Calu3 (cell line): ENCODE results near the gene PNPLA5. TPM values are rescaled to one million over a fixed set of nuclear protein-coding genes. Genes with fewer than 3 reads are reported as not detected.

Experiments used
- BruUV-seq: library from RNA; stranded (reverse); fragments of 400-500 nt; replicated peaks from 2 replicates; lab custom pipeline; 2021; lab: Mats Ljungman, UMichigan
- CTCF ChIA-PET: fragments of 300-600 bp; sonication (Branson Sonifier 250); formaldehyde crosslinking; loops from one replicate; lab custom pipeline; 2022; ENCODE audit warnings: antibody characterized with exemption; lab: Charles Lee
- DNase-seq: peaks from one replicate; pipeline ENCODE4 v3.0.0; 2022
- H3K27ac Mint-ChIP-seq: one replicate; pipeline ENCODE4 v1.8.0; 2022; ENCODE audit warnings: mixed read lengths; ENCODE audit not compliant: unreplicated experiment
- H3K27me3 Mint-ChIP-seq: one replicate; pipeline ENCODE4 v1.8.0; 2022; ENCODE audit warnings: mixed read lengths; ENCODE audit not compliant: unreplicated experiment
- H3K36me3 Mint-ChIP-seq: one replicate; pipeline ENCODE4 v1.8.0; 2022; ENCODE audit warnings: mild to moderate bottlenecking, moderate library complexity, mixed read lengths; ENCODE audit not compliant: insufficient read depth, unreplicated experiment
- H3K4me1 Mint-ChIP-seq: one replicate; pipeline ENCODE4 v1.8.0; 2022; ENCODE audit warnings: mild to moderate bottlenecking, low read depth, mixed read lengths; ENCODE audit not compliant: unreplicated experiment
- H3K4me3 Mint-ChIP-seq: one replicate; pipeline ENCODE4 v1.8.0; 2022; ENCODE audit warnings: mild to moderate bottlenecking, low read depth, moderate library complexity, mixed read lengths; ENCODE audit not compliant: unreplicated experiment
- H3K9me3 Mint-ChIP-seq: one replicate; pipeline ENCODE4 v1.8.0; 2022; ENCODE audit warnings: low read depth, mixed read lengths; ENCODE audit not compliant: unreplicated experiment
- intact Hi-C: fragments of 100-400 bp; cut with micrococcal nuclease; formaldehyde crosslinking; loops from one replicate; pipeline ENCODE4 v1.10.0; 2022; ENCODE audit not compliant: unreplicated experiment
- total RNA-seq: library from RNA; stranded (reverse); gene quantifications from 2 replicates; pipeline ENCODE4 v1.2.3, GENCODE V29; 2022
- TF ChIP-seq, protein P1 (sequence below): fragments of 200-600 bp; IDR thresholded peaks from one replicate; pipeline ENCODE4 v1.8.0; 2022; ENCODE audit warnings: antibody characterized with exemption; ENCODE audit not compliant: unreplicated experiment

Gene PNPLA5
- total RNA-seq, 1 experiment from 2014 or later = not detected

DNA sequence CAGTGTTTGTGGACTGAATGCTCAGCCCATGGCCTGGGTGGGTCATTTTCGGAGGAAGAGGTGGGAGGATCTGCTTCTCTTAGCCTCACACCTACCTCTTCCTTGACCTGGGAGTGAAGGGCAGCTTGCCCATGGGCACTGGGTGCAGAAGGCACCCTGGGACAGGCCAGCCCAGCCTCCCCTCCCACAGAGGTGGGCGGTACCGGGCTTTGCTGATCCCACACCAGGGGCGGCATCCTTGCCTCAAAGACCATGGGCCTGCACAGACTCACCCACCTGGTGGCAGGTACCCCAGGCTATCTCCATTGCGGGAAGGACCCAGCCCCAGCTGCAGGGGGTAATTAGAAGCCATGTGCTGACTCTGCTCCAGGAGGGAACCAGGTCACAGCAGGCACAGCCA lies 1.5 kb upstream of the PNPLA5 start:
- H3K27ac Mint-ChIP-seq = no peak overlapping the region
- CTCF ChIA-PET = no interaction called here
- no peaks in the 10 kb centered on the region for H3K9me3 Mint-ChIP-seq
- no peaks in the 10 kb centered on the region for H3K4me1 Mint-ChIP-seq
- no peaks in the 10 kb centered on the region for H3K36me3 Mint-ChIP-seq
- TF ChIP-seq, protein P1, sequence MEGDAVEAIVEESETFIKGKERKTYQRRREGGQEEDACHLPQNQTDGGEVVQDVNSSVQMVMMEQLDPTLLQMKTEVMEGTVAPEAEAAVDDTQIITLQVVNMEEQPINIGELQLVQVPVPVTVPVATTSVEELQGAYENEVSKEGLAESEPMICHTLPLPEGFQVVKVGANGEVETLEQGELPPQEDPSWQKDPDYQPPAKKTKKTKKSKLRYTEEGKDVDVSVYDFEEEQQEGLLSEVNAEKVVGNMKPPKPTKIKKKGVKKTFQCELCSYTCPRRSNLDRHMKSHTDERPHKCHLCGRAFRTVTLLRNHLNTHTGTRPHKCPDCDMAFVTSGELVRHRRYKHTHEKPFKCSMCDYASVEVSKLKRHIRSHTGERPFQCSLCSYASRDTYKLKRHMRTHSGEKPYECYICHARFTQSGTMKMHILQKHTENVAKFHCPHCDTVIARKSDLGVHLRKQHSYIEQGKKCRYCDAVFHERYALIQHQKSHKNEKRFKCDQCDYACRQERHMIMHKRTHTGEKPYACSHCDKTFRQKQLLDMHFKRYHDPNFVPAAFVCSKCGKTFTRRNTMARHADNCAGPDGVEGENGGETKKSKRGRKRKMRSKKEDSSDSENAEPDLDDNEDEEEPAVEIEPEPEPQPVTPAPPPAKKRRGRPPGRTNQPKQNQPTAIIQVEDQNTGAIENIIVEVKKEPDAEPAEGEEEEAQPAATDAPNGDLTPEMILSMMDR = no peak
- no TSS peak for BruUV-seq
- H3K4me3 Mint-ChIP-seq = no peak overlapping the region
- no peak for DNase-seq
- H3K27me3 Mint-ChIP-seq = peaks cover 85% of the 10 kb centered on the region
- intact Hi-C loops = no loop called here

DNA sequence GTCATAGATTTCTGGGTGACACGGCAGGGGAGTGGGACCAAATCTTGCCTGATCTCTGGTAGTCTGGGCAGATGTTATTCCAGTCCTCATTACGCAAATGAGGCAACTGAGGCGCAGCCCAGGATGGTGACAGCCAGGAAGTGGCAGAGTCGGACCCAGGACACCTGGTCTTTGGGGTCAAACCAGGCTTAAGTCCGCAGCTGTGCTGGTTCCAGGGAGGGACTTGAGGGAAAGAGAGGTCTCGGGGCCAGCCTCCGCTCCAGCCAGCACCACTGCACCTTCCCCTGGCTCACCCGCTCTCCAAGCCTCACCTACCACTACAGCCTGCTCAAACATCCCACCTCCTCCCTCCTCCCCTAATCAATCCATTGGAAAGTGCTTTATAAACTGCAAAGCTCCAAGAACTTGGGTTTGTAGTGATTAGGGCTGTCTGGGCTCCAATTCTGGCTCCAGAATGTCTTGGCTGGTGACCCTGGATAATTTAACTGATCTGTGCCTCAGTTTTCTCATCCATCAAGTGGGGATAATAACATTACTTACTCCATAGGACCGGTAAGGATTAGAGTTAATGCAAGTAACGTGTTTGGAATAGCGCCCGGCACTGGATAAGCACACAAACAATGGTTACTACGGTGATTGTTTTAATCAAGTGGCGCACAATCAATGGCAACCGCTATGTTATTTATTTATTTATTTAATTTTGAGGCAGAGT lies 526 bp upstream of the PNPLA5 start:
- Mint-ChIP-seq H3K27ac (no peak overlapping the region), H3K36me3 (no peaks in the 10 kb centered on the region), H3K4me3 (no peak overlapping the region), H3K4me1 (no peaks in the 10 kb centered on the region), H3K27me3 (peaks cover 85% of the 10 kb centered on the region), H3K9me3 (no peaks in the 10 kb centered on the region)
- TF ChIP-seq, protein P1 = no peak
- CTCF ChIA-PET = no interaction called here
- BruUV-seq = no TSS peak
- no peak for DNase-seq
- intact Hi-C loops = no loop called here

DNA sequence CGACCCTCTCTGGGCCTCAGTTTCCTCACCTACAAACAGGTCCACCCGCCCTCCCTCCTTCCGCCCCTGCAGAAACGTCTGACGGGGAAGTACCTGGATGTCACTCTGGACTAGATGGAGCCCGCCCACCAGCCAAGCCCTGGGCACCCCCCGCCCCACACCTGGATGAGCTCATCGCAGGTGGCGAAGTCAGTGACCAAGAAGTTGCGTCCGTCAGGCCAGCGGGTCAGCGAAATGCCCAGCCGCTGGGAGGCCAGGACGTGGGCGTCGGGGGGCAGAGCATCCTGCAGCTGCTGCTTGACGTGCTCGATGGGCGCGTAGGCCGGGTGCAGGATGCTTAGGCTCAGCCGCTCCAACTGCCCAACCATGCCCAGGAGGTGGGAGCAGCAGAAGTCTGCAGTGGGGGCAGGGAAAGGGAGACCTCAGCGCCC lies 897 bp downstream of the PNPLA5 start:
- CTCF ChIA-PET = interaction anchor here (2.9 kb wide), 1 partner anchor 55 kb away, joined by 33 read pairs; no protein-coding TSS in a partner anchor

DNA sequence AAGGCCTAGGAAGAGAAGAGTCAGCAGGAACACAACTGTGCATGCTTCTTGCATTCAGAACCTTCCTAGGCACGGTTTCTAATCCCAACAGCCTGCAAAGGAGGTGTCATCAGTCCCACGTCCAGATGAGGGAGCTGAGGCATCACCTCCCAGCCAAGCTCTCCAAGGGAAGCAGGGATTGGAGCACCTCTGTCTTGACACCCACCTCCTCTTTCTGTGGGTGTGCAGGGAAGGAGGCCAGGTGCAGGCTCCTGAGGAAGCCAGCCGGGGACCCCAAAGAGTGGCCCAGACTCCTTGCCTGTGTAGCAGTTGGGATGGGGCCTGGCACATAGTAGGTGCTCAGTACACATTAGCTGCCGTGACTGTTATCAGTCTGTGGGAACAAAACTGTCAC lies 2.0 kb downstream of the PNPLA5 start:
- TF ChIP-seq, protein P1 = no peak
- Mint-ChIP-seq H3K27me3 (peaks cover 92% of the 10 kb centered on the region), H3K4me3 (no peak overlapping the region), H3K27ac (no peak overlapping the region), H3K4me1 (no peaks in the 10 kb centered on the region), H3K36me3 (peaks cover 4% of the 10 kb centered on the region), H3K9me3 (no peaks in the 10 kb centered on the region)
- CTCF ChIA-PET = interaction anchor here (0.8 to 2.9 kb wide), 3 partner anchors 34 to 738 kb away, joined by 3 to 33 read pairs (median 5); partner anchors contain the start of gene PNPLA3
- intact Hi-C loops = no loop called here
- no TSS peak for BruUV-seq
- DNase-seq = no peak

More for the DNA sequence above, 897 bp downstream of the PNPLA5 start:
- TF ChIP-seq, protein P1 = no peak
- no peak for DNase-seq
- no peak overlapping the region for H3K27ac Mint-ChIP-seq
- H3K9me3 Mint-ChIP-seq = no peaks in the 10 kb centered on the region
- H3K36me3 Mint-ChIP-seq = no peaks in the 10 kb centered on the region
- H3K27me3 Mint-ChIP-seq = peaks cover 94% of the 10 kb centered on the region
- H3K4me3 Mint-ChIP-seq = no peak overlapping the region
- no TSS peak for BruUV-seq
- intact Hi-C loops = no loop called here
- no peaks in the 10 kb centered on the region for H3K4me1 Mint-ChIP-seq
